SHP77 (cell line): ENCODE data around the gene ZBTB48.

Experiments
- DNase-seq, 2 experiments: peaks; one replicate each; lab custom pipeline; 2025; lab: John Stamatoyannopoulos, UW

Gene ZBTB48

DNA sequence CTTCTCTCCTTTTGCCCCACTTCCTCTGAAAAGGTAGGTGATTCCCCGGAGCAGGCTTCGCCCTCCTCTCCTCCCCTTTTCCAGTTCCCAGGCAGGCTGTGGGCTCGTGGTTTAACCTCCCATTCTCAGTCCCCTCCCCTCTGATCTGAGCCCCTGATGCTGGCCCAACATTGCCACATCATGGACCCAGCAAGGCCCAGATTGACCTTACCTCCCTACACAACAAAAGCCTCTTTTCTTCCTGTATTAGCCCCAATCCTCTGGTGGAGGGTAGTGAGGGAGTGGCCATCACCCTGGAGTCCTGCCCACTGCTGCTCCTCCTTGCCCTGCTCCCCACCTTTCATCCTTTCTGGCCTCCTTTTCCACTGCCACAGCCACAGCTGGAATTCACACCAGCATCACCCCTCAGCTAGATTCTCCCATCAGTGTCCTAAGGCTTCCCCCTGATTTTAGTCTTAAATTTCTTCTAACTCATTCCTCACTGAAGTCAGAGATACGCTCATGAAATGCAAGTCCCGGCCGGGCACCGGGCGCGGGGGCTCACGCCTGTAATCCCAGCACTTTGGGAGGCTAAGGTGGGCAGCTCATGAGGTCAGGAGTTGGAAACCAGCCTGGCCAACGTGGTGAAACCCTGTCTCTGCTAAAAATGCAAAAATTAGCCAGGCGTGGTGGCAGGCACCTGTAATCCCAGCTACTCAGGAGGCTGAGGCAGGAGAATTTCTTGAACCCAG, 7.0 kb upstream of the ZBTB48 start:
- no peak for DNase-seq

DNA sequence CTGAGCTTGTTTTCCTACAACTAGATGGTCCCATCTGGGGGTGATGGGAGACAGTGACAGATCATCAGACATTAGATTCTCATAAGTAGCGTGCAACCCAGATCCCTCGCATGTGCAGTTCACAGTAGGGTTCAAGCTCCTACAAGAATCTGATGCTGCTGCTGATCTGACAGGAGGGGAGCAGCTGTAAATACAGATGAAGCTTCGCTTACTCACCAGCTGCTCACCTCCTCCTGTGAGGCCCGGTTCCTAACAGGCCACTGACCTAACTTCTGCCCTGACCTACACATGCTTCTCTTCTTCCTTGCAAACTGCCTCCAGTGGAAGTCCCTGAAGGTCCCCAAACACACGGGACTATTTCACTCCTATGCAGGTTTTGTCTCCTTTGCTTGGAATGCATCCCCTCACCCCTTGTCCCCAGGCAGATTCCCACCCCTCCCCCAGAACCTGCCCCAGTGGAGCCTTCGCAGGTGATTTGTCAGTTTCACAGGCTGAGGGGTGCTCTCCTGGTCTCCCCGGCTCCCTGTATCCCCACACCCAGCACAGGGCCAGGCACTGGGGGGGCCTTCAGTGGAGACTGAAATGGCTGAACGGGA, 5.7 kb upstream of the ZBTB48 start:
- peak; percentile 30 to 40 for DNase-seq

DNA sequence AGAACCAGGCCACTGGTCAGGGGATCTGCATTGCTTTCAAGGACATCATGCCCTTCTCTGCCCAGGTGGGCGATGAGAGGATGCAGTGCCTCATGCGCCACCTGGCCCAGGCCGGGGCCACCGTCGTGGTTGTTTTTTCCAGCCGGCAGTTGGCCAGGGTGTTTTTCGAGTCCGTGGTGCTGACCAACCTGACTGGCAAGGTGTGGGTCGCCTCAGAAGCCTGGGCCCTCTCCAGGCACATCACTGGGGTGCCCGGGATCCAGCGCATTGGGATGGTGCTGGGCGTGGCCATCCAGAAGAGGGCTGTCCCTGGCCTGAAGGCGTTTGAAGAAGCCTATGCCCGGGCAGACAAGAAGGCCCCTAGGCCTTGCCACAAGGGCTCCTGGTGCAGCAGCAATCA, 5.0 kb upstream of the ZBTB48 start:
- DNase-seq: no peak

DNA sequence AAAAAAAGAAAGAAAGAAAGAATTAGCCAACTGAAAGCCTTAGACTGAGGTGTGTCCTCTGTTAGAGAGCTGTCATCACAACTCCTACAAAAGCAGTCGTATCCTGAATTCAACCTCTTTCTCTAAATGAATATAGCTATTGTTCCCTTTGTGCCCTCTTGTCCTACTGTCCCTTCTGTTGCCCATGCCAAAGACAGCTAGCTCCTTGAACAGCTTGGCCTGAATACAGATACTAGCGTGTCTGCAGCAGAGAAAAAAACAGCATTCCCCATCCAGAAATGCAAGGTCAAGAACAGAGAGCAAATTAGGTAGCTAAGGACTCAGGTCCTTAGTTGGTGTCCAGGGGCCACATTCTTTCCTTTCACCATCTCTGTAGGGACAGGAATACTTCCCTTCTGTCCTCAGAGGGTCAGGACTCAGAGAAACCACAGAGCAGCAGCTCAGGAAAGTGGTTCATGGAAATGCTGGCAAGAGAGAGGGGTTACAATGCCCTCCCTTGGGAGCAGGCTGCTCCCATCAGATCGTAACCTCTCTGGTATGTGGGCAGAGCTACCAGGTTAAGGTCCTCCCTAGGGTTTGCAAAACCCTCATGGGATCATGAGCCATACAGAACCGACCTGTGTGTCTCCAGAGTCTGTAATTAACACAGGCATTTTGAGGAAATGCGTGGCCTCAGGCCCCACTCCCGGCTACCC, 1.8 kb upstream of the ZBTB48 start:
- DNase-seq: no peak

DNA sequence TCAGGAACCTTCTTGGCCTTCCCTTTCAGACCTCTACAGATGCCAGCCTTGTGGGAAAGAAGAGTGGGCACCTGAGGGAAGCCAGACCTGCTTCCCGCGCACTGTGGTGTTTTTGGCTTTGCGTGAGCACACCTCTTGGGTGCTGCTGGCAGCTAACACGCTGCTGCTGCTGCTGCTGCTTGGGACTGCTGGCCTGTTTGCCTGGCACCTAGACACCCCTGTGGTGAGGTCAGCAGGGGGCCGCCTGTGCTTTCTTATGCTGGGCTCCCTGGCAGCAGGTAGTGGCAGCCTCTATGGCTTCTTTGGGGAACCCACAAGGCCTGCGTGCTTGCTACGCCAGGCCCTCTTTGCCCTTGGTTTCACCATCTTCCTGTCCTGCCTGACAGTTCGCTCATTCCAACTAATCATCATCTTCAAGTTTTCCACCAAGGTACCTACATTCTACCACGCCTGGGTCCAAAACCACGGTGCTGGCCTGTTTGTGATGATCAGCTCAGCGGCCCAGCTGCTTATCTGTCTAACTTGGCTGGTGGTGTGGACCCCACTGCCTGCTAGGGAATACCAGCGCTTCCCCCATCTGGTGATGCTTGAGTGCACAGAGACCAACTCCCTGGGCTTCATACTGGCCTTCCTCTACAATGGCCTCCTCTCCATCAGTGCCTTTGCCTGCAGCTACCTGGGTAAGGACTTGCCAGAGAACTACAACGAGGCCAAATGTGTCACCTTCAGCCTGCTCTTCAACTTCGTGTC, 995 bp upstream of the ZBTB48 start:
- no peak for DNase-seq

DNA sequence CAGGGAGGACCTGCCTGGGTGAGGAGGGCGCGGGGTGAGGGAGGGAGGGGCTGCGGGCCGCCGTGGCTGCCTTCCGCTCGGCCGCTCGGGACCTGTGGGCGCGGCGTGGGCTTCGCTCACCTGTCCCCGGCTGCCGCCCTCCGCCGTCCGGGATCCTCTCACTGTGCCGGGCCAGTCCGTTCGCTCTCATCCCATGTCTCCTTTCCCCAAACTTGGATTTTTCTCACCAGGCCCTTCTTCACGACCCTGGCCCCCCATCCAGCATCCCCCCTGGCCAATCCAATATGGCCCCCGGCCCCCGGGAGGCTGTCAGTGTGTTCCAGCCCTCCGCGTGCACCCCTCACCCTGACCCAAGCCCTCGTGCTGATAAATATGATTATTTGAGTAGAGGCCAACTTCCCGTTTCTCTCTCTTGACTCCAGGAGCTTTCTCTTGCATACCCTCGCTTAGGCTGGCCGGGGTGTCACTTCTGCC, 362 bp downstream of the ZBTB48 start:
- DNase-seq: no peak

DNA sequence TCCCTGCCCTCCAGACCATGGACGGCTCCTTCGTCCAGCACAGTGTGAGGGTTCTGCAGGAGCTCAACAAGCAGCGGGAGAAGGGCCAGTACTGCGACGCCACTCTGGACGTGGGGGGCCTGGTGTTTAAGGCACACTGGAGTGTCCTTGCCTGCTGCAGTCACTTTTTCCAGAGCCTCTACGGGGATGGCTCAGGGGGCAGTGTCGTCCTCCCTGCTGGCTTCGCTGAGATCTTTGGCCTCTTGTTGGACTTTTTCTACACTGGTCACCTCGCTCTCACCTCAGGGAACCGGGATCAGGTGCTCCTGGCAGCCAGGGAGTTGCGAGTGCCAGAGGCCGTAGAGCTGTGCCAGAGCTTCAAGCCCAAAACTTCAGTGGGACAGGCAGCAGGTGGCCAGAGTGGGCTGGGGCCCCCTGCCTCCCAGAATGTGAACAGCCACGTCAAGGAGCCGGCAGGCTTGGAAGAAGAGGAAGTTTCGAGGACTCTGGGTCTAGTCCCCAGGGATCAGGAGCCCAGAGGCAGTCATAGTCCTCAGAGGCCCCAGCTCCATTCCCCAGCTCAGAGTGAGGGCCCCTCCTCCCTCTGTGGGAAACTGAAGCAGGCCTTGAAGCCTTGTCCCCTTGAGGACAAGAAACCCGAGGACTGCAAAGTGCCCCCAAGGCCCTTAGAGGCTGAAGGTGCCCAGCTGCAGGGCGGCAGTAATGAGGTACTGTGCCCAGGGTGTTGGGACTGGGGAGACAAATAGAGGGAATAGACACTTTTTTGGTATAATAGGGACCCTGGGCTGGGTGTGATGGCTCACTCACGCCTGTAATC, 1.0 kb downstream of the ZBTB48 start:
- DNase-seq: no peak

DNA sequence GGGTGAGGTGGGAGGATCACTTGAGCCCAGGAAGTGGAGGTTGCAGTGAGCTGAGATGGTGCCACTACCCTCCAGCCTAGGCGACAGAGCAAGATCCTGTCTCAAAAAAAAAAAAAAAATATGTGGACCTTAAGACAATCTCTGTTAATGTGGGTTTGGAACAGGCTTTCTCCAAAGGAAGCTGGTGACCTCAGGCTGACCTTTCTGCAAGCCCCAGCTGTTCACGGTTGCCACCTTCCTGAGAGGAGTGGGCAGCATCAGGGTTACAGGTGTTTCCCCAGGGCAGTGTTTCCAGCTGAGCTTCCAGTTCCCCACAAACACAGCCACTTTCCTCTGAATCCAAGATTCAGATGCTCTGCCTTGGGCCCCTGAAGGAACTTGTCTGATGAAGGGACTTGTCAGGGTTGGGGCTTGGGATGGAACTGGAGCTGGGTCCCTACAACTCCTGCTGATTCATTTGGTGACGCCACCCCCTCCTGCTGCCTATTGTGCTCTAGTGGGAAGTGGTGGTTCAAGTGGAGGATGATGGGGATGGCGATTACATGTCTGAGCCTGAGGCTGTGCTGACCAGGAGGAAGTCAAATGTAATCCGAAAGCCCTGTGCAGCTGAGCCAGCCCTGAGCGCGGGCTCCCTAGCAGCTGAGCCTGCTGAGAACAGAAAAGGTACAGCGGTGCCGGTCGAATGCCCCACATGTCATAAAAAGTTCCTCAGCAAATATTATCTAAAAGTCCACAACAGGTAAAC, 1.9 kb downstream of the ZBTB48 start:
- no peak for DNase-seq

- DNase-seq: no peak
These were observed 2.6 kb downstream of the ZBTB48 start for GRCh38 chr1:6582370-6582769.

DNA sequence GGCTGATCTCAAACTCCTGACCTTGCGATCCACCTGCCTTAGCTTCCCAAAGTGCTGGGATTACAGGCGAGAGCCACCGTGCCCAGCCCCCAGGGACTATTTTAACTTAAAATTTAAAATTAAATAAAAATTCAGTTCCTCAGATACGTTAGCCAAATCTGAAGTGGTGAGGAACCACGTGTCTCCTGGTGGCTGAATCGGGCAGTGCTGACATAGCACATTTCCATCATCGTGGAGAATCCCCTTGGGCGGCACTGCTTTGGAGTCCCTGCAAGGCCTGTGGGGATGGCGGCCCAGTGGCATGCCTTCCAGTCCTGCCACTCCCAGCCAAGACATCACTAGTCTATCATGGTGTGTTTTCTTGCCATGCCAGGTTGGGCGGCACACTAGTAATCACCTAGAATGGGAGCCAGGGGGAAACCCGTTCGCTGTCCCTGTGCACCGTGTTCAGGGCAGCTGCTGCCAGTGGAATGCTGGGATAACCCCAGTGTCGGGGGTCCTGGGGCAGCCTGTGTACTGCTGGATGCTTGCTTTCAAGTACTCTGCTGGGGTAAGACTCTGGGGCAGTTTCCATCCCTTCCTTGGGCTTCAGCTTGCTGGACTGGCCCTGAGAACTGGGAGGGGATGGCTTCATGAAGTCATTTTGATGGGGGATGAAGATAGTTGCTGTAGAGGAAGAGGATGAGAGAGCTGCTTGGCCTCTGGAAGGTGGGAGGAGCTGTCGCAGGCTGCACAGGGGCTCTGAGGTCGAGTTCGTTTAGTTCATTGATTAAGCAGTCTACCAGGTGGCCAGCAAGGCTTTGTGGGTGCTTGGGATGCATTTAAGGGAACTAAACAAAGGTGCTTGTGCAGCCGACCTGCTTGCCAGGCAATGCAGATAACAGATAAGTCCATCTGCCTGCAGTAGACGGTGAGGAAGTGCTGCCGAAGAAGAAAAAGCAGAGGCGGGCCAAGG, 4.6 kb downstream of the ZBTB48 start:
- DNase-seq: no peak

- DNase-seq: no peak
These were observed 5.4 kb downstream of the ZBTB48 start for GRCh38 chr1:6585081-6585722.

GRCh38 chr1:6585841-6586240, 6.0 kb downstream of the ZBTB48 start:
- no peak for DNase-seq

DNA sequence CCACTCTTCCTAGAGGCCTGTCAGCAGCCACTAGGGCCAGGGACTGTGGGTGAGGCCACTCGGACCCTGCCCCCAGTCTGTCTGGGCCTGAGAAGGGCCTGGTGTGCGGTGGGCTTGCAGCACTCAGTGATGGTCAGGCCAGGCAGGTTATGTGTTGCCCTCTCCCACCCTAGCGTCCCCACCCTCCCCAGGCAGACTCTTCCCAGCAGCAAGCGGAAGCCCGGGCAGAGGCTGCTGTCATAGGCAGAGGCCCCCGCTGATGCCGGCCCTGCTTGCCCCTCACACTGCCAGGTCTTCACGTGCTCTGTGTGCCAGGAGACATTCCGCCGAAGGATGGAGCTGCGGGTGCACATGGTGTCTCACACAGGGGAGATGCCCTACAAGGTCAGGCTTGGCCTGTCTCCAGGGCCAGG, 6.6 kb downstream of the ZBTB48 start:
- DNase-seq: no peak

DNA sequence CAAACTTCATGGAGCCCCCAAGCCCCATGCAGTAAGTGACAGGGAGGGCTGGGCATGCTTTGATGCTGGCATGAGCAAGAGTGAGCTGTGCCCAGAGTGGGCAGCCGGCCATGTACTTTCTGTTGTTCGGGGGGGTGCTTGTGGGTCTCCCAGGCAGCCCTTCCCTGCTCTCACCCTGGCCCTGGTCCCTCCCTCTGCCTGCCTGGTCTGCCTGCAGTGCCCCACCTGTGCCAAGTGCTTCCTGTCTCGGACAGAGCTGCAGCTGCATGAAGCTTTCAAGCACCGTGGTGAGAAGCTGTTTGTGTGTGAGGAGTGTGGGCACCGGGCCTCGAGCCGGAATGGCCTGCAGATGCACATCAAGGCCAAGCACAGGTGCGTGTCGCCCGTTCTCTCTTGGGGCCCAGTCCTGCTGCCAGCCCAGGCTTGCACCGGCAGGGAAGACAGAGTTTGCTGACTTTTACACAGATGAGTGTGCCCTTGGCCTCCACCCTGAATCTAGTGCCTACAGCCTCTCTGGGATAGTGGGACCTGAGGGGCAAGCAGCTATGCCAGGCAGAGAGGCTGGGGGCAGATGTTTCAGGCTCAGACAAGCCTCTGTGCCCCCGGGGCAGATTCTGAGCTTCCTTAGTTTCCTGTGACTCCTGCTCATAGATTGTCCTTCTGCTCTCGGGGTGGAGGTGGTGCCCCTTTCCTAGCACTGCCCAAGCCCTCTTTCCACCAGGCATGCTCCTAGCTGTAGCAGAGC, 7.6 kb downstream of the ZBTB48 start:
- DNase-seq: peak; percentile 44 to 81

- DNase-seq: no peak
These were observed 8.5 kb downstream of the ZBTB48 start for GRCh38 chr1:6588128-6588892.

DNA sequence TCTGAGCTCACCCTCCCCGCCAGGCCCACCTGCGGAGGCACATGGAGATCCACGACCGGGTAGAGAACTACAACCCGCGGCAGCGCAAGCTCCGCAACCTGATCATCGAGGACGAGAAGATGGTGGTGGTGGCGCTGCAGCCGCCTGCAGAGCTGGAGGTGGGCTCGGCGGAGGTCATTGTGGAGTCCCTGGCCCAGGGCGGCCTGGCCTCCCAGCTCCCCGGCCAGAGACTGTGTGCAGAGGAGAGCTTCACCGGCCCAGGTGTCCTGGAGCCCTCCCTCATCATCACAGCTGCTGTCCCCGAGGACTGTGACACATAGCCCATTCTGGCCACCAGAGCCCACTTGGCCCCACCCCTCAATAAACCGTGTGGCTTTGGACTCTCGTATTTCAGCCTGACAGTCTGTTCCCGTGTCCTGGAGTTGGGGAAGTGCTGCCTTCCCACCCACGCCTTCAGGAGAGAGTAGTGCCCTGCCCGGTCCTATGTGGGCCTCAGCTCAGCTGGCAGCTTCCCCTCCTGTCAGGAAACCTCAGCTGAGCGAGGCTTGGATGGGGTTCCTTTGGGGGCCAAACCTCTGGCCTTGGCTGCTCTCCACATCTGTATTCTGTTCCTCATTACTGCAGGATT, 9.2 kb downstream of the ZBTB48 start:
- DNase-seq: no peak

- no peak for DNase-seq
These were observed 10.3 kb downstream of the ZBTB48 start for GRCh38 chr1:6590046-6590445.
